Right lobe of liver (tissue), 6 donors: ENCODE measurements around the gene ZNF584. TPM values are rescaled to one million over a fixed set of nuclear protein-coding genes. Genes with fewer than 3 reads are reported as not detected.

Experiments used
- ATAC-seq, 4 donors: fragments of 200-7000 bp; cut with Tn5 transposase; one replicate each; pipeline ENCODE4 v1.9.1; 2020; ENCODE audit warnings: mild to moderate bottlenecking in 4 of 4, moderate library complexity in 4 of 4
- DNase-seq, 3 donors: peaks; one replicate each; pipeline ENCODE4 v3.0.0-alpha.2; 2020
- H3K27ac ChIP-seq, 3 donors: fragments of 200-600 bp; one replicate each; pipeline ENCODE4 v1.8.0; 2022
- H3K27me3 ChIP-seq, 2 donors: fragments of 200-600 bp; one replicate each; pipeline ENCODE4 v1.8.0; 2022
- H3K36me3 ChIP-seq, 4 donors: fragments of 200-600 bp; sonication (generic) in 1 of 4; one replicate each; pipeline versions ENCODE4 v1.5.1 to v1.8.0; 2017 to 2022; ENCODE audit warnings: control low read depth in 1 of 4
- H3K4me1 ChIP-seq, 4 donors: fragments of 200-600 bp; sonication (generic) in 1 of 4; one replicate each; pipeline versions ENCODE4 v1.5.1 to v1.8.0; 2017 to 2022; ENCODE audit warnings: control low read depth in 1 of 4
- H3K4me3 ChIP-seq, 3 donors: fragments of 200-600 bp; one replicate each; pipeline ENCODE4 v1.8.0; 2022
- H3K9me3 ChIP-seq, 4 donors: fragments of 200-600 bp; sonication (generic) in 1 of 4; one replicate each; pipeline versions ENCODE4 v1.5.1 to v1.8.0; 2017 to 2022; ENCODE audit warnings: control low read depth in 1 of 4
- CTCF ChIP-seq, 4 donors: fragments of 200-600 bp in 3 of 4; fragments of 450-650 bp in 1 of 4; IDR thresholded peaks; one replicate each; pipeline versions ENCODE4 v1.5.1 to v1.8.0; 2016 to 2022; ENCODE audit warnings: antibody characterized with exemption in 4 of 4, mild to moderate bottlenecking in 2 of 4
- POLR2A ChIP-seq: fragments of 450-650 bp; IDR thresholded peaks from one replicate; pipeline ENCODE4 v1.6.1; 2017; ENCODE audit warnings: antibody characterized with exemption, mild to moderate bottlenecking
- WGBS: methylation state at CpG from one replicate; pipeline ENCODE4 v1.1.6; 2018; ENCODE audit warnings: low coverage, low lambda C conversion rate; ENCODE audit not compliant: insufficient coverage; ENCODE audit errors: missing lambda C conversion rate; 5-methylcytosine and 5-hydroxymethylcytosine counted together
- intact Hi-C, 2 donors: fragments of 100-400 bp; cut with DNase I; formaldehyde crosslinking; loops; one replicate each; pipeline versions ENCODE4 v1.11.2 to v1.14.1; 2022
- total RNA-seq, 6 experiments: library from RNA; depleted of rRNA in 2 of 6; stranded (reverse); fragments of >200 nt in 2 of 6; fragmentation: NEBNext Ultra II Directional in 3 of 6; extraction: Animal tissue kit (Norgen Biotek cat#: 25700) in 3 of 6; gene quantifications; one replicate each; pipeline versions ENCODE4 v1.1.0 to v1.2.4, GENCODE V29; 2016 to 2023
- donor health status: DM: no; HTN: yes; CAD: no.
- donor health status: DM: no; HTN: no; CAD: no.
- donor health status: DM: no; HTN: no; CAD: no.
- donor health status: DM: no; HTN: yes; CAD: no.
- donor health status: DM: no; HTN: yes; CAD: no.

Gene ZNF584
- total RNA-seq, 6 experiments from 2014 or later, result 5.6 to 12.1 (median 6.6) TPM

- intact Hi-C loops, result no loop called here
- Histone ChIP-seq H3K27ac (no peak overlapping the region), H3K4me1 (peaks cover 0 to 6% (median 3%) of the 10 kb centered on the region in 4 donors), H3K9me3 (no peaks in the 10 kb centered on the region), H3K36me3 (peaks cover 0 to 24% (median 17%) of the 10 kb centered on the region in 4 donors), H3K4me3 (no peak overlapping the region), H3K27me3 (no peaks in the 10 kb centered on the region)
- DNase-seq, result no peak
- ATAC-seq, result no peak
- TF ChIP-seq POLR2A (no peak), CTCF (IDR thresholded peaks at IDR 0.05) (no peak)
- 67% methylated on average over 1 of the region's 58 CpGs for WGBS
Measured at GRCh38 chr19:58396691-58397532, 11.5 kb upstream of the ZNF584 start.

GRCh38 chr19:58397533-58398037 lies 10.9 kb upstream of the ZNF584 start:
- TF ChIP-seq CTCF (IDR thresholded peaks at IDR 0.05) (no peak), POLR2A (no peak)
- H3K4me1 ChIP-seq, result peaks cover 0 to 10% (median 5%) of the 10 kb centered on the region in 4 donors
- H3K36me3 ChIP-seq, result peaks cover 0 to 23% (median 16%) of the 10 kb centered on the region in 4 donors
- no peak for DNase-seq
- no peak overlapping the region for H3K4me3 ChIP-seq
- no peaks in the 10 kb centered on the region for H3K27me3 ChIP-seq
- H3K27ac ChIP-seq, result no peak overlapping the region
- ATAC-seq, result no peak
- H3K9me3 ChIP-seq, result no peaks in the 10 kb centered on the region
- WGBS, result no CpG with 5 or more reads among the region's 7 CpGs
- intact Hi-C loops, result no loop called here

GRCh38 chr19:58398087-58398486 lies 10.4 kb upstream of the ZNF584 start:
- TF ChIP-seq POLR2A (no peak), CTCF (IDR thresholded peaks at IDR 0.05) (no peak)
- H3K27me3 ChIP-seq, result no peaks in the 10 kb centered on the region
- intact Hi-C loops, result no loop called here
- 69% methylated on average over 2 of the region's 4 CpGs for WGBS
- ATAC-seq (no peak), DNase-seq (no peak)
- no peak overlapping the region for H3K27ac ChIP-seq
- H3K36me3 ChIP-seq, result peaks cover 0 to 18% (median 12%) of the 10 kb centered on the region in 4 donors
- peaks cover 0 to 10% (median 5%) of the 10 kb centered on the region in 4 donors for H3K4me1 ChIP-seq
- no peaks in the 10 kb centered on the region for H3K9me3 ChIP-seq
- no peak overlapping the region for H3K4me3 ChIP-seq

GRCh38 chr19:58398545-58398944 lies 9.9 kb upstream of the ZNF584 start:
- Histone ChIP-seq H3K4me3 (no peak overlapping the region), H3K36me3 (peaks cover 0 to 14% (median 9%) of the 10 kb centered on the region in 4 donors), H3K9me3 (no peaks in the 10 kb centered on the region), H3K4me1 (peaks cover 0 to 10% (median 5%) of the 10 kb centered on the region in 4 donors), H3K27ac (no peak overlapping the region), H3K27me3 (no peaks in the 10 kb centered on the region)
- intact Hi-C loops, result no loop called here
- DNase-seq (no peak), ATAC-seq (no peak)
- no peak for TF ChIP-seq CTCF (IDR thresholded peaks at IDR 0.05)
- no peak for TF ChIP-seq POLR2A
- WGBS, result 100% methylated on average over 5 of the region's 6 CpGs
